Measurements from ENCODE around the gene PRTG.

PRTG gene

GRCh38 chr15:55673287-55673686 lies 69.7 kb downstream of the PRTG start:
- no peak overlapping the region for H3K27ac ChIP-seq
- no peaks in the 10 kb centered on the region for H3K9me3 ChIP-seq (ENCODE audit: control insufficient read depth, low read length)
- no peak overlapping the region for H2AFZ ChIP-seq
- TF ChIP-seq CTCF (IDR thresholded peaks at IDR 0.05), result no peak
- no peaks in the 10 kb centered on the region for H3K27me3 ChIP-seq (ENCODE audit: control insufficient read depth, insufficient read depth, low read length)
- no peaks in the 10 kb centered on the region for H3K36me3 ChIP-seq (ENCODE audit: control insufficient read depth, insufficient read depth, low read length)
- no peak overlapping the region for H3K4me2 ChIP-seq (ENCODE audit: low read length)
- no peak overlapping the region for H3K4me3 ChIP-seq (ENCODE audit: low read depth, low read length)
- no peaks in the 10 kb centered on the region for H3K79me2 ChIP-seq
- H3K9ac ChIP-seq, result no peak overlapping the region
- no peaks in the 10 kb centered on the region for H3K4me1 ChIP-seq

GRCh38 chr15:55669270-55669669 lies 73.7 kb downstream of the PRTG start:
- H3K27me3 ChIP-seq (ENCODE audit: control insufficient read depth, insufficient read depth, low read length), result no peaks in the 10 kb centered on the region
- no peak overlapping the region for H3K4me3 ChIP-seq (ENCODE audit: low read depth, low read length)
- no peak overlapping the region for H3K9ac ChIP-seq
- H3K27ac ChIP-seq, result no peak overlapping the region
- H3K4me1 ChIP-seq, result no peaks in the 10 kb centered on the region
- H3K36me3 ChIP-seq (ENCODE audit: control insufficient read depth, insufficient read depth, low read length), result no peaks in the 10 kb centered on the region
- no peak overlapping the region for H2AFZ ChIP-seq
- no peak overlapping the region for H3K4me2 ChIP-seq (ENCODE audit: low read length)
- no peak for TF ChIP-seq CTCF (IDR thresholded peaks at IDR 0.05)
- H3K9me3 ChIP-seq (ENCODE audit: control insufficient read depth, low read length), result no peaks in the 10 kb centered on the region
- H3K79me2 ChIP-seq, result no peaks in the 10 kb centered on the region

- Histone ChIP-seq H3K36me3 (ENCODE audit: control insufficient read depth, insufficient read depth, low read length) (no peaks in the 10 kb centered on the region), H3K27ac (no peak overlapping the region), H3K9ac (no peak overlapping the region), H3K4me3 (ENCODE audit: low read depth, low read length) (no peak overlapping the region), H3K79me2 (no peaks in the 10 kb centered on the region), H2AFZ (no peak overlapping the region), H3K27me3 (ENCODE audit: control insufficient read depth, insufficient read depth, low read length) (no peaks in the 10 kb centered on the region), H3K9me3 (ENCODE audit: control insufficient read depth, low read length) (no peaks in the 10 kb centered on the region), H3K4me2 (ENCODE audit: low read length) (no peak overlapping the region), H3K4me1 (no peaks in the 10 kb centered on the region)
- TF ChIP-seq CTCF (IDR thresholded peaks at IDR 0.05), result no peak
These were observed 77.2 kb downstream of the PRTG start for GRCh38 chr15:55665605-55666227.

GRCh38 chr15:55661428-55661827 lies 81.5 kb downstream of the PRTG start:
- Histone ChIP-seq H3K4me2 (ENCODE audit: low read length) (no peak overlapping the region), H3K27ac (no peak overlapping the region), H3K27me3 (ENCODE audit: control insufficient read depth, insufficient read depth, low read length) (no peaks in the 10 kb centered on the region), H3K9me3 (ENCODE audit: control insufficient read depth, low read length) (no peaks in the 10 kb centered on the region), H3K79me2 (no peaks in the 10 kb centered on the region), H2AFZ (no peak overlapping the region), H3K9ac (no peak overlapping the region), H3K4me3 (ENCODE audit: low read depth, low read length) (no peak overlapping the region), H3K36me3 (ENCODE audit: control insufficient read depth, insufficient read depth, low read length) (no peaks in the 10 kb centered on the region), H3K4me1 (peaks cover 4% of the 10 kb centered on the region)
- TF ChIP-seq CTCF (IDR thresholded peaks at IDR 0.05), result no peak

GRCh38 chr15:55660153-55660552 lies 82.8 kb downstream of the PRTG start:
- H3K4me2 ChIP-seq (ENCODE audit: low read length), result no peak overlapping the region
- no peaks in the 10 kb centered on the region for H3K9me3 ChIP-seq (ENCODE audit: control insufficient read depth, low read length)
- no peak overlapping the region for H3K9ac ChIP-seq
- H3K4me1 ChIP-seq, result peaks cover 4% of the 10 kb centered on the region
- H3K36me3 ChIP-seq (ENCODE audit: control insufficient read depth, insufficient read depth, low read length), result no peaks in the 10 kb centered on the region
- no peaks in the 10 kb centered on the region for H3K79me2 ChIP-seq
- H3K27me3 ChIP-seq (ENCODE audit: control insufficient read depth, insufficient read depth, low read length), result no peaks in the 10 kb centered on the region
- no peak overlapping the region for H3K4me3 ChIP-seq (ENCODE audit: low read depth, low read length)
- no peak for TF ChIP-seq CTCF (IDR thresholded peaks at IDR 0.05)
- H3K27ac ChIP-seq, result no peak overlapping the region
- no peak overlapping the region for H2AFZ ChIP-seq
